KMS-11 (cell line): ENCODE measurements around the gene CSPG5.

Source experiments
- H2AFZ ChIP-seq: fragments of 200-600 bp; sonication (generic); 2 replicates; pipeline ENCODE4 v1.6.1; 2016; ENCODE audit warnings: antibody characterized with exemption, mixed run types, low read depth
- H3K27ac ChIP-seq: fragments of 200-600 bp; sonication (generic); 2 replicates; pipeline ENCODE4 v1.6.1; 2016; ENCODE audit warnings: mild to moderate bottlenecking, mixed run types
- H3K27me3 ChIP-seq: fragments of 200-600 bp; sonication (generic); 2 replicates; pipeline ENCODE4 v1.6.1; 2017; ENCODE audit warnings: mild to moderate bottlenecking, low read depth, mixed run types, moderate library complexity; ENCODE audit not compliant: insufficient read depth
- H3K36me3 ChIP-seq: fragments of 200-600 bp; sonication (generic); 2 replicates; pipeline ENCODE4 v1.6.1; 2017; ENCODE audit warnings: mild to moderate bottlenecking, mixed run types; ENCODE audit not compliant: insufficient read depth
- H3K4me1 ChIP-seq: fragments of 200-600 bp; sonication (generic); 2 replicates; pipeline ENCODE4 v1.6.1; 2016; ENCODE audit warnings: mild to moderate bottlenecking, low read depth, mixed run types; ENCODE audit not compliant: poor library complexity, severe bottlenecking
- H3K4me2 ChIP-seq: fragments of 200-600 bp; sonication (generic); 2 replicates; pipeline ENCODE4 v1.7.0; 2016; ENCODE audit warnings: mild to moderate bottlenecking, mixed run types
- H3K4me3 ChIP-seq: fragments of 200-600 bp; sonication (generic); IDR thresholded peaks from 2 replicates; pipeline ENCODE4 v1.6.1; 2017; ENCODE audit warnings: low read depth, low read length, mixed read lengths; ENCODE audit not compliant: insufficient read depth
- H3K79me2 ChIP-seq: fragments of 200-600 bp; sonication (generic); 2 replicates; pipeline ENCODE4 v1.6.1; 2016; ENCODE audit warnings: low read depth, mixed run types; ENCODE audit not compliant: insufficient read depth
- H3K9ac ChIP-seq: fragments of 200-600 bp; sonication (generic); 2 replicates; pipeline ENCODE4 v1.6.1; 2016; ENCODE audit warnings: mild to moderate bottlenecking, mixed run types
- H4K20me1 ChIP-seq: fragments of 200-600 bp; sonication (generic); 2 replicates; pipeline ENCODE4 v1.6.1; 2016; ENCODE audit warnings: mild to moderate bottlenecking, mixed run types; ENCODE audit not compliant: insufficient read depth
- CTCF ChIP-seq: fragments of 200-600 bp; sonication (generic); conservative IDR thresholded peaks from 2 replicates; pipeline ENCODE4 v1.6.1; 2017; ENCODE audit warnings: low read depth, mild to moderate bottlenecking, antibody characterized with exemption, low read length, moderate library complexity, mixed read lengths

The CSPG5 gene

GRCh38 chr3:47590216-47590615 lies 11.6 kb upstream of the CSPG5 start:
- Histone ChIP-seq H2AFZ (no peak overlapping the region), H3K27ac (no peak overlapping the region), H3K4me2 (no peak overlapping the region), H3K4me3 (no peak overlapping the region), H3K79me2 (no peaks in the 10 kb centered on the region), H3K27me3 (no peaks in the 10 kb centered on the region), H3K36me3 (no peaks in the 10 kb centered on the region), H4K20me1 (no peaks in the 10 kb centered on the region), H3K9ac (no peak overlapping the region), H3K4me1 (peaks cover 8% of the 10 kb centered on the region)
- no peak for TF ChIP-seq CTCF

- H3K4me1 ChIP-seq = peaks cover 8% of the 10 kb centered on the region
- H3K27ac ChIP-seq = no peak overlapping the region
- H2AFZ ChIP-seq = no peak overlapping the region
- no peaks in the 10 kb centered on the region for H3K79me2 ChIP-seq
- H3K4me3 ChIP-seq = no peak overlapping the region
- no peaks in the 10 kb centered on the region for H3K27me3 ChIP-seq
- no peaks in the 10 kb centered on the region for H4K20me1 ChIP-seq
- H3K4me2 ChIP-seq = no peak overlapping the region
- H3K36me3 ChIP-seq = no peaks in the 10 kb centered on the region
- no peak for TF ChIP-seq CTCF
- H3K9ac ChIP-seq = no peak overlapping the region
These were observed 9.9 kb upstream of the CSPG5 start for GRCh38 chr3:47588587-47588986.

GRCh38 chr3:47588053-47588452 lies 9.4 kb upstream of the CSPG5 start:
- no peak for TF ChIP-seq CTCF
- Histone ChIP-seq H3K4me1 (peaks cover 2% of the 10 kb centered on the region), H4K20me1 (no peaks in the 10 kb centered on the region), H3K27ac (no peak overlapping the region), H2AFZ (no peak overlapping the region), H3K4me2 (no peak overlapping the region), H3K4me3 (no peak overlapping the region), H3K36me3 (no peaks in the 10 kb centered on the region), H3K79me2 (no peaks in the 10 kb centered on the region), H3K9ac (no peak overlapping the region), H3K27me3 (no peaks in the 10 kb centered on the region)

- TF ChIP-seq CTCF = no peak
- Histone ChIP-seq H3K9ac (no peak overlapping the region), H3K27ac (no peak overlapping the region)
These were observed 8.1 kb upstream of the CSPG5 start for GRCh38 chr3:47586746-47587145.

More at GRCh38 chr3:47586746-47587145, 8.1 kb upstream of the CSPG5 start:
- no peaks in the 10 kb centered on the region for H3K79me2 ChIP-seq
- no peaks in the 10 kb centered on the region for H3K4me1 ChIP-seq
- no peak overlapping the region for H3K4me3 ChIP-seq
- H3K4me2 ChIP-seq = no peak overlapping the region
- no peaks in the 10 kb centered on the region for H3K36me3 ChIP-seq
- no peaks in the 10 kb centered on the region for H3K27me3 ChIP-seq
- H4K20me1 ChIP-seq = no peaks in the 10 kb centered on the region
- H2AFZ ChIP-seq = no peak overlapping the region
